Esophagus muscularis mucosa (tissue), 4 donors: ENCODE data around the gene TWNK.

Experiments
- CTCF ChIP-seq, 3 experiments: fragments of 200-600 bp in 2 of 3; fragments of 450-650 bp in 1 of 3; sonication (generic) in 2 of 3; IDR thresholded peaks; one replicate each; pipeline ENCODE4 v1.5.1; 2017 to 2019; ENCODE audit warnings: antibody characterized with exemption in 3 of 3, mild to moderate bottlenecking in 2 of 3, moderate library complexity in 1 of 3
- EP300 ChIP-seq: sonication (generic); formaldehyde crosslinking; IDR thresholded peaks from one replicate; pipeline ENCODE4 v1.6.1; 2017; ENCODE audit warnings: antibody characterized with exemption
- POLR2A ChIP-seq: fragments of 450-650 bp; IDR thresholded peaks from one replicate; pipeline ENCODE4 v1.6.1; 2017; ENCODE audit warnings: antibody characterized with exemption, moderate library complexity, mild to moderate bottlenecking, low read depth
- POLR2AphosphoS5 ChIP-seq, 2 donors: sonication (generic); formaldehyde crosslinking; IDR thresholded peaks; one replicate each; pipeline ENCODE4 v1.6.1; 2017; ENCODE audit warnings: antibody characterized with exemption in 2 of 2

- no peak for TF ChIP-seq CTCF (IDR thresholded peaks at IDR 0.05)
- TF ChIP-seq POLR2AphosphoS5 (IDR thresholded peaks at IDR 0.05) = peak; percentile 15 to 73
- TF ChIP-seq EP300 = no peak
- no peak for TF ChIP-seq POLR2A
Measured at GRCh38 chr10:101032637-101033224, 45.4 kb downstream of the TWNK start.
